Astrocyte of the spinal cord (primary cell): ENCODE measurements around the gene WDR27.
"Not testable (repeated sequence)": the region's sequence is repeated elsewhere in the genome, so short reads cannot be mapped to it uniquely, and the experiment has no call there.

ENCODE experiments used
- DNase-seq: peaks from one replicate; pipeline ENCODE4 v3.0.0; 2011; ENCODE audit warnings: low read depth, low spot score
- H3K4me3 ChIP-seq: 2 replicates; pipeline ENCODE4 v1.5.1; 2011; ENCODE audit warnings: low read depth, mild to moderate bottlenecking, low read length, moderate library complexity
- CTCF ChIP-seq: IDR thresholded peaks from 2 replicates; pipeline ENCODE4 v1.5.1; 2012; ENCODE audit warnings: low read depth, mild to moderate bottlenecking, low read length, inconsistent platforms
- in situ Hi-C: cut with HindIII; loops from 2 replicates; pipeline ENCODE4 v1.10.0; 2017; ENCODE audit warnings: low sequenced_read_pairs

Gene WDR27

DNA sequence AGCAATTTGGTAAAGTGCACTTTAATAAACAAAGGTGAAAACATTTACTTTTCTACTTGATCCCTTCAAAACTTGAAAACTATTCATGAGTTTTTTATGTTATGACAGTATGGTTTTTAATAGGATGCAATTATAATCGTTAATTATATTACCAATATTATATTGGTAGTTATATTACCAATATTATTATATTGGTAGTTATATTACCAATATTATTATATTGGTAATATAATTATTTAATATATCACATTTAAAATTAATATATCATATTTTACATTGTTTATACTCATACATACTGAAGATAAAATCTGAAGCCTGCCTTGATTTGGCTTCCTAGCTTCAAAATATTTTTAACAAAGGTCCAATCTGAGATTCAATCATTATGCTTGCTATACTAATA, 262.1 kb downstream of the WDR27 start:
- in situ Hi-C loops: no loop called here
- no peak for DNase-seq
- no peak overlapping the region for H3K4me3 ChIP-seq
- no peak for TF ChIP-seq CTCF

DNA sequence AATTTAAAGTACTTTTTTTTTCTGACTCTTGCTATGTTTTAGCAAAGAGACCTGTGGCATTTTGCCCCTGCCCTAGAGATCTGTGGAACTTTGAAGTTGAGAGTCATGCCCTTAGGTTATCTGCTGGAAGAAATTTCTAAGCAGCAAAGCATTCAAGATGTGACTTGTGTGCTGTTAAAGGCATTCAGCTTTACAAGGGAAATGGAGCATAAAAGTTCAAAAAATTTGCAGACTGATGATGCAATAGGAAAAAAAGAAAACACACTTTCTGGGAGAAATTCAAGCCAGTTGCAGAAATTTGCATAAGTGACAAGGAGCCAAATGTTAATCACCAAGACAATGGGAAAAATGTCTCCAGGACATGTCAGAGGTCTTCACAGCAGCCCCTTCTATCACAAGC, 267.3 kb downstream of the WDR27 start:
- in situ Hi-C loops, DNase-seq: not testable (repeated sequence)

DNA sequence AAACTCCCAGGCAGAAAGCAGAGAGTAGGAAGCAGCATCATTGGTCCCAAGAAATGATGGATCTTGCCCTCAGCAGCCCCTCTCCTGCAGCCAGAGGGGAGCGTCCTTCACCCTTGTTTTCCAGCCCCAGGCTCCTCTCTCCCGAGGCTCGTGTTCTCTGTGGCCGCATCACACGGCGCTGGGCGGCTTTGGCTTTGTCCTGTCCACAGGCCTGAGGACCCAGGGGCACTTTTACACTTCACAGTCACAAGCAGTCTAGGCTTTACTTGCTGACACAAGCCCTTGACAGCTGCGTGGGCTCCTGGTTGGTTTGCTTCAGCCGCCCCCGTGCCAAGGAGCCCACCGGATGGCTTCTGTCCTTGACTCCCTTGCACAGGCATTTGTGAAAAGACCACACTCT, 272.8 kb downstream of the WDR27 start:
- no peak for TF ChIP-seq CTCF
- DNase-seq: no peak
- in situ Hi-C loops: no loop called here
- H3K4me3 ChIP-seq: no peak overlapping the region

More for the DNA sequence above, 267.3 kb downstream of the WDR27 start:
- H3K4me3 ChIP-seq: not testable (repeated sequence)

- no peak for TF ChIP-seq CTCF
- no peak overlapping the region for H3K4me3 ChIP-seq
- no peak for DNase-seq
- in situ Hi-C loops: no loop called here
These were observed 273.3 kb downstream of the WDR27 start for GRCh38 chr6:169428532-169428931.

- H3K4me3 ChIP-seq: no peak overlapping the region
- in situ Hi-C loops: no loop called here
- DNase-seq: peak; percentile 85
- TF ChIP-seq CTCF: no peak
These were observed 274.0 kb downstream of the WDR27 start for GRCh38 chr6:169427856-169428255.

GRCh38 chr6:169426611-169427010, 275.2 kb downstream of the WDR27 start:
- in situ Hi-C loops: no loop called here
- H3K4me3 ChIP-seq: no peak overlapping the region
- no peak for DNase-seq
- no peak for TF ChIP-seq CTCF

GRCh38 chr6:169425628-169426370, 276.0 kb downstream of the WDR27 start:
- DNase-seq: peak; percentile 54
- in situ Hi-C loops: no loop called here
- no peak overlapping the region for H3K4me3 ChIP-seq
- no peak for TF ChIP-seq CTCF
